ENCODE results near the gene CNTNAP3. TPM values are rescaled to one million over a fixed set of nuclear protein-coding genes. Genes with fewer than 3 reads are reported as not detected.
"Not testable (repeated sequence)": the region's sequence is repeated elsewhere in the genome, so short reads cannot be mapped to it uniquely, and the experiment has no call there.

The CNTNAP3 gene
- total RNA-seq, 1 experiment from 2014 or later, result 4.9 TPM

DNA sequence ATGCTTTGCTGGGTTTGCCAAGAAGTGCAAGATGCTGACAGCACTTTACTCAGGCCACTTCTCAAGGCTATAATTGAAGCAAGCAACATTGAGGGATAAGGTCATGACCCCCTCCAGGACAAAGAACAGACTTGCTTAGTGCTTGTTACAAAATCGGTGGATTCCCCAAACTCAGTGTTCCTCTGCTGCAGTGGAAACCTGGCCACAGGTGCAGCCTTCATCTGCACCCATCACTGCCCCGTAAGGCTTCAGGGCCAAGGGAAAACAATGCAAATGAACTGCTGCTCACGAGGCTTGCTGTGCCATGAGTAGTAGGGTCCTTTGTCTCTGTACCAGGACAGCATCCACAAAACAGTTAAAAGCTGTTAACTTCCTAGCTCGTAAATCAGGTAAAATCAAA is 205.4 kb downstream of the CNTNAP3 start:
- DNase-seq (ENCODE audit: low read depth, low spot score); in situ Hi-C loops (cut with HindIII; ENCODE audit: low pct_unique_long_range_greater_than_20kb, low sequenced_read_pairs): not testable (repeated sequence)

DNA sequence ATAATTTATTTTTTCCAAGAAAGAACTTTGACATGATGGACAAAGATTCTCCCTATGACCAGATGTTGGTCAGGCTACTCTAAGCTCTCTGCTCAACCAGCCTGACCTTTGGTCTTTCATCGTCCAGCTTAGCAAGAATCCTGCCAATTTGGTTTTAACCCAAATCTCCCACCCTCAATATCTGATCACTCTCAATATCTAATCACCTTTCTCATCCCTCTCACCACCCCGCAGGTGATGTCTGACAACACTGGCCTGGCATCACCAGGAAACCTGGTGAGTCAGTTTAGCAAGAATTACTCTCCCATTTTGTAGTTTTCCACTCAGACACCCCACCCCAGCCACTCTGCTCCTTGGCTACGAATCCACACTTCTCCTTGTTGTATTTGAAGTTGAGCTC is 207.9 kb downstream of the CNTNAP3 start:
- DNase-seq (ENCODE audit: low read depth, low spot score); in situ Hi-C loops (cut with HindIII; ENCODE audit: low pct_unique_long_range_greater_than_20kb, low sequenced_read_pairs): not testable (repeated sequence)

DNA sequence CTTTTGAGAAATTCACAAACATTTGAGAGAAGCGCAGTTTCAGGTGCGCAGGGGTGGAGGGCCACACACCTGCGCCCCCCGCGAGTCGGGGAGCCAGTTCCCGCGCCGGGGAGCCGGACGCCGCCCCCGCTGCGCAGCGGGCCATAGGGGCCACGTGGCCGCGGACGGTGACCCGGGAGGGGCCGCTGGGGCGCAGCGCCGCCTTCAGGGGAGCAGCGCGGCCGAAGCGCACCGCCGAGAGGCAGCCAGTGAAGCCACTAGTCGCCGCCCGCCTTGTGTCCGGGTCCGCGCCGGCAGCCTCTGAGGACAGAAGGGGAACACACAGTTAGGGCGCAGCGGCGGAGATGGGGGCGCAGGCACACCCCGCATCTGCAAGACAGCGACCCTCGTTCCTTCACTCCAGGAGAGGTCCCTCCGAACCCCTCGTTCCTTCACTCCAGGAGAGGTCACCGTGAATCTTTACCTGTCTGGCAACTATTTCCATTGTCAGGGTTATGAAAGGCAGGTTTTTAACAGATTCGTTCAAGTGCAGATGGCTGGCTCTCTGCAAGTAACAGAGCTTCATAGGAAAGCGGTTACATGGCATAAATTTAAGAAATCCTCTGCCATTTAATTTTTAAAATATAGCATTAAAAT is 209.2 kb downstream of the CNTNAP3 start:
- DNase-seq (ENCODE audit: low read depth, low spot score); in situ Hi-C loops (cut with HindIII; ENCODE audit: low pct_unique_long_range_greater_than_20kb, low sequenced_read_pairs): not testable (repeated sequence)

DNA sequence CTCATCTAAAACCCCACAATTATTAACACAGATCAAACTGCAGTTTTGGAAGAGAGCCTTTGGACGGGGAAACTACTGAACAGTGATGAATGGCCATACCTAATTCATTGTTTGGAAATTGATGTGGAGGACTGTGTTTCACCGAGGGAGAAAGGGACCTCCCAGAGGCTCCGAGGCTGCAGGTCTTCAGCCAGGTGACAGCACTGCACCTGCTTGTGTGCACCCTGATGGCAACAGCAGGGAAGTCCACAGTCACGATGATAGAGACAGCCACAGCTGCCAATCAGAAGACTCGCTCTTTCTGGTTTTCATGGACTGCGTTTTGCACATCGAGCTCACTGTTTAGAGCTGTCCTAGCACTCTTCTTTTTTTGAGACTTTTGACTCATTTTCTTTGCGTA is 214.4 kb downstream of the CNTNAP3 start:
- DNase-seq (ENCODE audit: low read depth, low spot score); in situ Hi-C loops (cut with HindIII; ENCODE audit: low pct_unique_long_range_greater_than_20kb, low sequenced_read_pairs): not testable (repeated sequence)

DNA sequence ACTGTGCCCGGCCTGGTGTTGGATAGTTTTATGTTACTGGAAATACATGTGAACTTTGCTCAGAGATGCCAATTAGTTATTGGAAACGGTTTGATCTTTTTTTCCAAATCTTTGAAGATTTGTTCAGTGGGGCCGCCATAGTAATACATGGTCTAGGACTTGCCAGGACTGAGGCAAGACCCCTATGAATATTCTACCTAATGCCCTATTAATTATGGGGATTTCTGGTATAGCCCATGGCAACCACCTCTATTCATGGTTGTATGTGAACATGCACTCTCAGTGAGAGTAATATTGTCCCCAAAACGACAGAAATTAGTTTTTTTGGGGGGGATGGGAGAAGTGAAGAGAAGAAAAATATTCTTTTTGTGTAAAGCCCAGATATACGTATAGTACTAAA is 220.3 kb downstream of the CNTNAP3 start:
- in situ Hi-C loops (cut with HindIII; ENCODE audit: low pct_unique_long_range_greater_than_20kb, low sequenced_read_pairs); DNase-seq (ENCODE audit: low read depth, low spot score): not testable (repeated sequence)

DNA sequence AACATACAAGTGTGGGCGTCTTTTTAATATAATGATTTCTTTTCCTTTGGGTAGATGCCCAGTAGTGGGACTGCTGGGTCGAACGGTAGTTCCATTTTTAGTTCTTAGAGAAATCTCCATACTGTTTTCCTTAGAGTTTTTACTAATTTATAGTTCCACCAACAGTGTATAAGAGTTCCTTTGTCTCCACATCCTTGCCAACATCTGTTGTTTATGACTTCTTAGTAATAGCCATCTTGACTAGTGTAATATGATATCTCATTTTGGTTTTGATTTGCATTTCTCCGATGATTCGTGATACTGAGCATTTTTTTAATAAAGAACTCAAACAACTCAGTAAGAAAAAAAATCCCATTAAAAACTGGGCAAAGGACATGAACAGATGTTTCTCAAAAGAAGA is 225.0 kb downstream of the CNTNAP3 start:
- in situ Hi-C loops (cut with HindIII; ENCODE audit: low pct_unique_long_range_greater_than_20kb, low sequenced_read_pairs); DNase-seq (ENCODE audit: low read depth, low spot score): not testable (repeated sequence)

DNA sequence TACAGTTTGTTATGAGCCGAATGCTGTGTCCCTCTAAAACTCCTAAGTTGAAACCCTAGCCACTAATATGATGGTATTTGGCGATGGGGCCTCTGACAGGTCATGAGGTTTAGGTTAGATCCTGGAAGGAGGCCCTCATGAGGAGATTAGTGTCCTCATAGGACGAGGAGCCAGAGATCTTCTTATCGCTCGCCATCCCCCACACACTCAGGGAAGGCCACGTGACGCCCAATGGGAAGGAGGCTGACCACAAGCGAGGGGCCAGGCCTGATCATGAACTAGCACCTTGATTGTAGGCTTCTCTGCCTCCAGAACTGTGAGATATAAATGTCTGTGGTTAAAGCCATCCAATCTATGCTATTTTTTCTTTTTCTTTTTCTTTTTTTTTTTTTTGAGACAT is 233.5 kb downstream of the CNTNAP3 start:
- in situ Hi-C loops (cut with HindIII; ENCODE audit: low pct_unique_long_range_greater_than_20kb, low sequenced_read_pairs); DNase-seq (ENCODE audit: low read depth, low spot score): not testable (repeated sequence)

DNA sequence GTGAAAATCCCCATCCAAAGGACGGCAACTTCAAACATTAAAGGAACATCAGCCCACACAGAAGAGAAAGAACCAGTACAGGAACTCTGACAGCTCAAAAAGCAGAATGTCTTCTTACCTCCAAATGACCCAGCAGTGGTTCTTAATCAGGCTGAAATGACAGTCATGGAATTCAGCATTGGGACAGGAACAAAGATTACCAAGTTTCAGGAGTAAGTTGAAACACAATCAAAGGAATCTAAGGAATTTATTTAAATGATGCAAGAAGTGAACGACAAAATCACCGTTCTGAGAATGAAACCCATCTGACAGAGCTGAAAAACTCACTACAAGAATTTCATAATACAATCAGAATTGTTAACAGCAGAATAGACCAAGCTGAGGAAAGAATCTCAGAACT is 241.1 kb downstream of the CNTNAP3 start:
- DNase-seq (ENCODE audit: low read depth, low spot score); in situ Hi-C loops (cut with HindIII; ENCODE audit: low pct_unique_long_range_greater_than_20kb, low sequenced_read_pairs): not testable (repeated sequence)

DNA sequence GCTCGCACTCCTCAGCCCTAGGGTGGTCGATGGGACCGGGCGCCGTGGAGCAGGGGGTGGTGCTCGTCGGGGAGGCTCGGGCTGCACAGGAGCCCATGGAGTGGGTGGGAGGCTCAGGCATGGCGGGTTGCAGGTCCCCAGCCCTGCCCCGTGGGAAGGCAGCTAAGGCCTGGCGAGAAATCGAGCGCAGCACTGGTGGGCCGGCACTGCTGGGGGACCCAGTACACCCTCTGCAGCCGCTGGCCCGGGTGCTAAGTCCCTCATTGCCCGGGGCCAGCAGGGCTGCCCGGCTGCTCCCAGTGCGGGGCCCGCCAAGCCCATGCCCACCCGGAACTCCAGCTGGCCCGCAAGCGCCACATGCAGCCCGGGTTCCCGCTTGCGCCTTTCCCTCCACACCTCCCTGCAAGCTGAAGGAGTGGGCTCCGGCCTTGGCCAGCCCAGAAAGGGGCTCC is 245.6 kb downstream of the CNTNAP3 start:
- in situ Hi-C loops (cut with HindIII; ENCODE audit: low pct_unique_long_range_greater_than_20kb, low sequenced_read_pairs); DNase-seq (ENCODE audit: low read depth, low spot score): not testable (repeated sequence)

DNA sequence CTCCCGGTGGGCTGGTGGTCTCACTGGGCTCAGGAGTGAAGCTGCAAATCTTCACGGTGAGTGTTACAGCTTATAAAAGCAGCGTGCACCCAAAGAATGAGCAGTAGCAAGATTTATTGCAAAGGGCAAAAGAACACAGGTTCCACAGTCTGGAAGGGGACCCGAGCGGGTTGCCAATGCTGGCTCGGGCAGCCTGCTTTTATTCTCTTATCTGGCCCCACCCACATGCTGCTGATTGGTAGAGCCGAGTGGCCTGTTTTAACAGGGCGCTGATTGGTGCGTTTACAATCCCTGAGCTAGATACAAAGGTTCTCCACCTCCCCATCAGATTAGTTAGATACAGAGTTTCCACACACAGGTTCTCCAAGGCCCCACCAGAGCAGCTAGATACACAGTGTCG is 246.2 kb downstream of the CNTNAP3 start:
- DNase-seq (ENCODE audit: low read depth, low spot score); in situ Hi-C loops (cut with HindIII; ENCODE audit: low pct_unique_long_range_greater_than_20kb, low sequenced_read_pairs): not testable (repeated sequence)

DNA sequence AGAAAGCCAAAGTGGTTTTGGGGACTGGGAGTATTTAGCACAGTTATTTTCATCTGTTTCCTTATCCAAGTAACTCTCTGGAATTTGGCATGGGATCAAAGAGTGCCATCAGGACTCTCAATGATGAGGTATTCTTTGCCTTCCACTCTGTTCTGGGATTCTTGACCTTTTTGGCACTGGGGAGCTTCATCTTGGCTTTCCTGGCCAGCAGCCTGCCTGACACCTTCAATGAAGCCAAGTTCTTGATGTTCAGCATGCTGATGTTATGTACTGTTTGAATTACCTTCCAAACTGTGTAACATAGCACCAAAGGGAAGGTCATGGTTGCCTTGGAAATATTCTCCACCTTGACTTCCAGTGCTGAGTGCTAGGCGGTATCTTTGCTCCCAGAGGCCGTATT is 248.8 kb downstream of the CNTNAP3 start:
- in situ Hi-C loops (cut with HindIII; ENCODE audit: low pct_unique_long_range_greater_than_20kb, low sequenced_read_pairs); DNase-seq (ENCODE audit: low read depth, low spot score): not testable (repeated sequence)

DNA sequence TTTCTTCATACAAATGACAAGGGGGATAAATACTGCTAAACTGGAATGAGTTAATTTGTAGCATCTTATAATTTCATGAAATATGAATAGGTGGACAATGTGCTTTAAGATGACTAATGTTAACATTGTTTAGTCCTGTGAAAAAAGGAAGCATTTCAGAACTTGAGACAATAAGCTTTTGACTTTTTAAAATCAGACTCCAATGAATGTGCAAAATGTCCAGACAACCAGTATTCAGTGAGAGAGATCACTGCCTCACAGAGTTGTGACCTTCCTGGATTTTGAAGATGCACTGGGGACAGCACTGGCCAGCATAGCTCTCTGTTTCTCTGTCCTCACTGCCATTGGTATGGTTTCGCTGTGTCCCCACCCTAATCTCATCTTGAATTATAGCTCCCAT is 249.7 kb downstream of the CNTNAP3 start:
- in situ Hi-C loops (cut with HindIII; ENCODE audit: low pct_unique_long_range_greater_than_20kb, low sequenced_read_pairs); DNase-seq (ENCODE audit: low read depth, low spot score): not testable (repeated sequence)

DNA sequence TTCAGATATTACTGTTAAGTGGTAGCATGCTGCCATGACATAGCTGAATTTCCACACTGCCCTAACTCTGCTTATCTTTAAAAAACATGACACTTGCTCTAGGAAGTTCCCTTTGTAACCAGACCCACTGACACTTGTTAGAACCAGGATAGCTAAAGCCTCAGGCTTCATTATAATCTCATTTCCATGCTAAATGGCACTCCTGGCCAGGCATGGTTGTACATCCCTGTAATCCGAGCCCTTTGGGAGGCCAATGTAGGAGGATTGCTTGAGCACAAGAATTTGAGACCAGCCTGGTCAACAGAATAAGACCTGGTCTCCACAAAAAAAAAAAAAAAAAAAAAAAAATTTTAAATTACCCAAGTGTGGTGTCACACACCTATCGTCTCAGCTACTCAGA is 254.1 kb downstream of the CNTNAP3 start:
- in situ Hi-C loops (cut with HindIII; ENCODE audit: low pct_unique_long_range_greater_than_20kb, low sequenced_read_pairs), result not testable (repeated sequence)

DNA sequence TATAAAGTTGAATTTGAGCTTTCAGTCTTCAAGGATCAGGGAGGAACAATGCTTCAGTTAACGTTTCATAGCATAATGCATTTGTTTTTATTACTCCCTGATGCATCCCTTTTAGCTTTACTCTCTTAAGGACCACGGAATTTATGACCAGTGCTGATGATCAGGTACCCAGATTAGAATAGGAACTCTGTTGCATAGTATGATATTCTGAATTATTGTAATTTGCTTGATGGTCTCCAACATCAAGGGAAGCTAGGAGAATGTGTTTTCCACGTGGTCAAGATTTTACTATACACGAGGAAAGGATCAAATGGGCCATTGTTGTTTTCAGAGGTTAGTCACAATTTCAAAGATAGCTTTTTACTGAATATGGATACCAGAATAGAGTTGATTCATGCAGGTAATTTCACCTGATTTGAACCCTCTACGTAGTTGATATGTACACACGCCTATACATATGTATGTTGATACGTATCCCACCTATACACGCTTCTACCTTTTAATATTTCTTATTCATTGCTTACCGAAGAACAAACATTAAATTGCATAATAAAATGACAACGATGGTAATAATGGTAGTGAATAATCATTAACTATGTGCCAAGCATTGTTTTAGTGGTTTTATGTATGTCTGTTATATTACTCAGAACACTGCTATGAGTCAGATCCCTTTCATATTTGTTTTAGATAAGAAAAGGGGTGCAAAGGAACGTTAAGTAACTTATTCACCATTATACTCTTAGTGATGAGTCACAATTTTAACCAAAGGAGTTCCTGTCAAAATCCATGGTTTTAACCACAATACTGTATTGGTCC is 257.6 kb downstream of the CNTNAP3 start:
- DNase-seq (ENCODE audit: low read depth, low spot score); in situ Hi-C loops (cut with HindIII; ENCODE audit: low pct_unique_long_range_greater_than_20kb, low sequenced_read_pairs): not testable (repeated sequence)

More for the DNA sequence above, 254.1 kb downstream of the CNTNAP3 start:
- not testable (repeated sequence) for DNase-seq (ENCODE audit: low read depth, low spot score)

DNA sequence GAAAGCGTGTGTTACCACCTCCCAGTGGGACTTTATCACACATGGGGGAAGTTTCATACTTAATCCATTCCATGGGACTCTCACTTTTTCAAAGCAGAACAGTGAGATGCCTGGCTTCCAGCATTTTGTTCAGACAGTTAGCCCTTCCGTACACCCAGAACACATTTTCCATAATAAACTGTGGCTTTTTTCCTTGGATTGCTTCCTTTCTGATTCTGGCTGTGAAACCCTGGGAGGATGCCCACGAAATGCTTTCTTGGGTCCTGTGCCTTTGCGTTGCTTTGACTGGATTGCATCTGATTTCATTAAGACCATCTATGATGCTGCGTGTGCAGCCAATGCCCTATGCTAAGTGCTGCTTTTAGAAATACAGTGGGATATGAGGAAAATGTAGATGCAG is 259.1 kb downstream of the CNTNAP3 start:
- DNase-seq (ENCODE audit: low read depth, low spot score), result not testable (repeated sequence)

DNA sequence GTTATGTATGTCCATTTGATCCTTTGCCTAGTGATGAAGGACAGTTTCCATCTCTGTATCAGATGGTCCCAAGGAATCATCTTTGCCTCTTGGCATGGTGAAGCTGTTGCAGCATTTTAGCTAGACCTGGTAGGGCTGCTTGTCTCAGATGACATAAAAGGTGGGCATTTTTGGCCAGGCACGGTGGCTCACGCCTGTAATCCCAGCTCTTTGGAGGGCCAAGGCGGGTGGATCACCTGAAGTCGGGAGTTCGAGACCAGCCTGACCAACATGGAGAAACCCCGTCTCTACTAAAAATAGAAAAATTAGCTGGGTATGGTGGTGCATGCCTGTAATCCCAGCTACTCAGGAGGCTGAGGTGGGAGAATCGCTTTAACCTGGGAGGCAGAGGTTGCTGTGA is 259.8 kb downstream of the CNTNAP3 start:
- DNase-seq (ENCODE audit: low read depth, low spot score); in situ Hi-C loops (cut with HindIII; ENCODE audit: low pct_unique_long_range_greater_than_20kb, low sequenced_read_pairs): not testable (repeated sequence)

More for the DNA sequence above, 259.1 kb downstream of the CNTNAP3 start:
- in situ Hi-C loops (cut with HindIII; ENCODE audit: low pct_unique_long_range_greater_than_20kb, low sequenced_read_pairs), result not testable (repeated sequence)

DNA sequence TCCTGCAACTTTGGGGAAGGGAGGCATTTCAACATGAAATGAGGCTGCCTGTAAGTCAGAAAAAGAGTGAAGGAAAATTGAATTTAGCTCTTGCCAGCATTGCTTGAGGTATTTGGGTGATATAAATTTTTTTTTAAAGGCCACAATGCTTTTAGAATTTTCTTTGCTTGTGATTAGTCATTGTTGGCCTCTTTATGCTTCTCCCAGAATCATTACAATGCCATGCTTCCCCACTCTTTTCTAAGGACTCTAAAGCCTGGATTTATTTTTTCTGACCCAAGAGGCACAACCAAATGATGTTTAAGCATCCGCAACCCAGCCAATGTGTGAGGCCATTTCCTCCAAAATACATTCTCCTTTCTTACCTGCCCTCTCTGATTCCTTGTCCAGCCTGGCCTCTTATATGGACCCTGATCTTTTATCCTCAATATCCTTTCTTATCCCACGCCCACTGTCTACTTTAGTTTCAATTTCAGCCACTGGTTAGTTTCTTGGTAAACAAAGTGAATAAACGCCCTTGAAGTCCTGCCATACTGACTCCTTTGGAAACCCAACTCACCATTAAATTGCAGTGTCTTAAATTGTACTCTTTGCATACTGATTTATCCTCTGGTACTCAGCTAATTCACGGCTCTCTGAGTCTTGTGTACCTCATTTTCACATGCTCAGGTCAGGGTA is 261.9 kb downstream of the CNTNAP3 start:
- DNase-seq (ENCODE audit: low read depth, low spot score), result not testable (repeated sequence)

More for the DNA sequence above, 261.9 kb downstream of the CNTNAP3 start:
- in situ Hi-C loops (cut with HindIII; ENCODE audit: low pct_unique_long_range_greater_than_20kb, low sequenced_read_pairs), result not testable (repeated sequence)

Measured in SK-MEL-5 (cell line).